Keratinocyte (primary cell): ENCODE results near the gene KCNMA1.

Source experiments
- CTCF ChIP-seq, 3 experiments: IDR thresholded peaks in 1 of 3; conservative IDR thresholded peaks in 1 of 3; optimal IDR thresholded peaks in 1 of 3; 2 replicates in 2 of 3; 3 replicates in 1 of 3; pipeline versions ENCODE3 to v1.5.1; 2011; ENCODE audit warnings: low read length in 3 of 3, mild to moderate bottlenecking in 3 of 3, moderate library complexity in 2 of 3, control low read depth in 1 of 3, inconsistent platforms in 1 of 3; ENCODE audit not compliant: insufficient read depth in 2 of 3; ENCODE audit errors: extremely low read depth in 1 of 3
- EZH2 ChIP-seq: IDR thresholded peaks from one replicate; pipeline ENCODE4 v1.6.1; 2012; ENCODE audit warnings: inconsistent platforms, mild to moderate bottlenecking, low read length, moderate library complexity

- TF ChIP-seq CTCF (optimal IDR thresholded peaks at IDR 0.05 in 1 of 3, IDR thresholded peaks at IDR 0.05 in 1 of 3, conservative IDR thresholded peaks at IDR 0.05 in 1 of 3; ENCODE audit: extremely low read depth in 1 of 3, insufficient read depth in 2 of 3, low read length in 3 of 3) (no peak), EZH2 (no peak)
Observed at GRCh38 chr10:77121829-77122228, 515.8 kb downstream of the KCNMA1 start.
